ENCODE data around the gene TMEM60. TPM values are rescaled to one million over a fixed set of nuclear protein-coding genes. Genes with fewer than 3 reads are reported as not detected.

Gene TMEM60
- total and polyA plus RNA-seq, 2 of the 8 experiments (the other 6 are each of a cell fraction or from before 2014, with no cell fraction given), result 22.1 to 29.2 TPM

DNA sequence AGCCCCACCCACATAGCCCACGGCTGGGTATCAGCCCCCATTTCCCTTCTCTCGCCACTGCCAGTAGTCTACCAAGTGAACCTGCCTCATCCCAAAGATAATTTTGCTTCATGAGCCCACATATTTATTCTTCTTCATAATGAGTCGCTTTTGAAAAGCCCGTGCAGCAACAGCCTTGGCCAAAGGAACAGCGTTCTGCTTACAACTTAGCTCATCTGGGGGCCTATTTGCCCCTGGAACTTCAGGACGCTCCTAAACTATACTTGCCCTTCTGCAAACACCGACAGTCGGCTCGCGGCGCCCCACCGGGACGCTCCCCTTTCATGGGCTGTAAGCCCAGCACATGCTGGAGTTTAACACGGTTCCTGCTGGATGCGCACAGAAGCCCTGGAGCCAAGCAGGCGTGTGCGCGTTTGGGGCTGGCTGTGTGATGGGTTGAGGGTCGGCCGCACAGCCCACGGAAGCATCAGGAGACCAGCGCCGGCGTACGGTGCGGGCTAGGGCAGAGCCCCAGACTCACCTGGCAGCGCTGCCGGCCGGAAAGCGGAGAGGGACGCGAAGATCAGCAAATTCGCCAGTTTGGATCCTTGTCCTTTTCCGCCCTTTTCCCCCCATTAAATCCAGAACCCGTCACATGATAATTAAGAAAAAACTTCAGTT, 370 bp downstream of the TMEM60 start (continued):
- TF ChIP-seq, protein P1, sequence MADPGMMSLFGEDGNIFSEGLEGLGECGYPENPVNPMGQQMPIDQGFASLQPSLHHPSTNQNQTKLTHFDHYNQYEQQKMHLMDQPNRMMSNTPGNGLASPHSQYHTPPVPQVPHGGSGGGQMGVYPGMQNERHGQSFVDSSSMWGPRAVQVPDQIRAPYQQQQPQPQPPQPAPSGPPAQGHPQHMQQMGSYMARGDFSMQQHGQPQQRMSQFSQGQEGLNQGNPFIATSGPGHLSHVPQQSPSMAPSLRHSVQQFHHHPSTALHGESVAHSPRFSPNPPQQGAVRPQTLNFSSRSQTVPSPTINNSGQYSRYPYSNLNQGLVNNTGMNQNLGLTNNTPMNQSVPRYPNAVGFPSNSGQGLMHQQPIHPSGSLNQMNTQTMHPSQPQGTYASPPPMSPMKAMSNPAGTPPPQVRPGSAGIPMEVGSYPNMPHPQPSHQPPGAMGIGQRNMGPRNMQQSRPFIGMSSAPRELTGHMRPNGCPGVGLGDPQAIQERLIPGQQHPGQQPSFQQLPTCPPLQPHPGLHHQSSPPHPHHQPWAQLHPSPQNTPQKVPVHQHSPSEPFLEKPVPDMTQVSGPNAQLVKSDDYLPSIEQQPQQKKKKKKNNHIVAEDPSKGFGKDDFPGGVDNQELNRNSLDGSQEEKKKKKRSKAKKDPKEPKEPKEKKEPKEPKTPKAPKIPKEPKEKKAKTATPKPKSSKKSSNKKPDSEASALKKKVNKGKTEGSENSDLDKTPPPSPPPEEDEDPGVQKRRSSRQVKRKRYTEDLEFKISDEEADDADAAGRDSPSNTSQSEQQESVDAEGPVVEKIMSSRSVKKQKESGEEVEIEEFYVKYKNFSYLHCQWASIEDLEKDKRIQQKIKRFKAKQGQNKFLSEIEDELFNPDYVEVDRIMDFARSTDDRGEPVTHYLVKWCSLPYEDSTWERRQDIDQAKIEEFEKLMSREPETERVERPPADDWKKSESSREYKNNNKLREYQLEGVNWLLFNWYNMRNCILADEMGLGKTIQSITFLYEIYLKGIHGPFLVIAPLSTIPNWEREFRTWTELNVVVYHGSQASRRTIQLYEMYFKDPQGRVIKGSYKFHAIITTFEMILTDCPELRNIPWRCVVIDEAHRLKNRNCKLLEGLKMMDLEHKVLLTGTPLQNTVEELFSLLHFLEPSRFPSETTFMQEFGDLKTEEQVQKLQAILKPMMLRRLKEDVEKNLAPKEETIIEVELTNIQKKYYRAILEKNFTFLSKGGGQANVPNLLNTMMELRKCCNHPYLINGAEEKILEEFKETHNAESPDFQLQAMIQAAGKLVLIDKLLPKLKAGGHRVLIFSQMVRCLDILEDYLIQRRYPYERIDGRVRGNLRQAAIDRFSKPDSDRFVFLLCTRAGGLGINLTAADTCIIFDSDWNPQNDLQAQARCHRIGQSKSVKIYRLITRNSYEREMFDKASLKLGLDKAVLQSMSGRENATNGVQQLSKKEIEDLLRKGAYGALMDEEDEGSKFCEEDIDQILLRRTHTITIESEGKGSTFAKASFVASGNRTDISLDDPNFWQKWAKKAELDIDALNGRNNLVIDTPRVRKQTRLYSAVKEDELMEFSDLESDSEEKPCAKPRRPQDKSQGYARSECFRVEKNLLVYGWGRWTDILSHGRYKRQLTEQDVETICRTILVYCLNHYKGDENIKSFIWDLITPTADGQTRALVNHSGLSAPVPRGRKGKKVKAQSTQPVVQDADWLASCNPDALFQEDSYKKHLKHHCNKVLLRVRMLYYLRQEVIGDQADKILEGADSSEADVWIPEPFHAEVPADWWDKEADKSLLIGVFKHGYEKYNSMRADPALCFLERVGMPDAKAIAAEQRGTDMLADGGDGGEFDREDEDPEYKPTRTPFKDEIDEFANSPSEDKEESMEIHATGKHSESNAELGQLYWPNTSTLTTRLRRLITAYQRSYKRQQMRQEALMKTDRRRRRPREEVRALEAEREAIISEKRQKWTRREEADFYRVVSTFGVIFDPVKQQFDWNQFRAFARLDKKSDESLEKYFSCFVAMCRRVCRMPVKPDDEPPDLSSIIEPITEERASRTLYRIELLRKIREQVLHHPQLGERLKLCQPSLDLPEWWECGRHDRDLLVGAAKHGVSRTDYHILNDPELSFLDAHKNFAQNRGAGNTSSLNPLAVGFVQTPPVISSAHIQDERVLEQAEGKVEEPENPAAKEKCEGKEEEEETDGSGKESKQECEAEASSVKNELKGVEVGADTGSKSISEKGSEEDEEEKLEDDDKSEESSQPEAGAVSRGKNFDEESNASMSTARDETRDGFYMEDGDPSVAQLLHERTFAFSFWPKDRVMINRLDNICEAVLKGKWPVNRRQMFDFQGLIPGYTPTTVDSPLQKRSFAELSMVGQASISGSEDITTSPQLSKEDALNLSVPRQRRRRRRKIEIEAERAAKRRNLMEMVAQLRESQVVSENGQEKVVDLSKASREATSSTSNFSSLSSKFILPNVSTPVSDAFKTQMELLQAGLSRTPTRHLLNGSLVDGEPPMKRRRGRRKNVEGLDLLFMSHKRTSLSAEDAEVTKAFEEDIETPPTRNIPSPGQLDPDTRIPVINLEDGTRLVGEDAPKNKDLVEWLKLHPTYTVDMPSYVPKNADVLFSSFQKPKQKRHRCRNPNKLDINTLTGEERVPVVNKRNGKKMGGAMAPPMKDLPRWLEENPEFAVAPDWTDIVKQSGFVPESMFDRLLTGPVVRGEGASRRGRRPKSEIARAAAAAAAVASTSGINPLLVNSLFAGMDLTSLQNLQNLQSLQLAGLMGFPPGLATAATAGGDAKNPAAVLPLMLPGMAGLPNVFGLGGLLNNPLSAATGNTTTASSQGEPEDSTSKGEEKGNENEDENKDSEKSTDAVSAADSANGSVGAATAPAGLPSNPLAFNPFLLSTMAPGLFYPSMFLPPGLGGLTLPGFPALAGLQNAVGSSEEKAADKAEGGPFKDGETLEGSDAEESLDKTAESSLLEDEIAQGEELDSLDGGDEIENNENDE (IDR thresholded peaks at IDR 0.05; ENCODE audit: insufficient replicate concordance, low read length), result no peak
- TF ChIP-seq TAF1 (IDR thresholded peaks at IDR 0.05; ENCODE audit: low read depth, low read length) (peak; percentile 58; the same call in 1 of the 2 replicates), JUND (IDR thresholded peaks at IDR 0.05; ENCODE audit: low read length) (no peak), ASH2L (IDR thresholded peaks at IDR 0.05; ENCODE audit: low read length) (peak; percentile 62), RFX5 (IDR thresholded peaks at IDR 0.05; ENCODE audit: borderline replicate concordance, low read depth, low read length) (no peak), EZH2 (IDR thresholded peaks at IDR 0.05; ENCODE audit: low read depth, low read length, severe bottlenecking) (no peak), POU5F1 (IDR thresholded peaks at IDR 0.05; ENCODE audit: low read depth, low read length) (no peak), USF2 (IDR thresholded peaks at IDR 0.05; ENCODE audit: low read length) (peak; percentile 54; the same call in 1 of the 2 replicates), SIN3A (conservative IDR thresholded peaks at IDR 0.05 in 1 of 2, IDR thresholded peaks at IDR 0.05 in 1 of 2; ENCODE audit: low read depth in 1 of 2, low read length in 2 of 2) (peak; percentile 58 to 93; a peak in 3 of 4 replicates)
